ENCODE results near the gene ORC3.

ORC3 gene

DNA sequence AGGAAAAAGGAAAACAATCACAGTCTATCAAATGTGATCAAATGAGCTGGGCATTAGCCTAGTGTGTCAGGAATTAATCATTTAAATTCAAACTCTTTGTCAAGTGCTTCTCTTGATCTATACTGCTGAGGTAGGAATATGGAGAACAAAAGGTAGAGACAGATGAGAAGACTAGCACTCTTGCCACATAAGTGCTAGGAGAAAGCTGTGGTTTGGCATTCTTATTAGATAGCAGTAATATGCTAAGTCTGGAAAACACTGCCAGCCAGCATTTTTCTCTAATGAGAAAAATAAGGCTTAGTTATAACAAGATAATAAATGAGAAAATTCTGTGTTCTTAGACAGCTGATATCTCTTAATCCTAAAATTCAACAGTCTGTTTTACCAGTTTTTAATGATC, 38.9 kb downstream of the ORC3 start:
- TF ChIP-seq, protein P1, sequence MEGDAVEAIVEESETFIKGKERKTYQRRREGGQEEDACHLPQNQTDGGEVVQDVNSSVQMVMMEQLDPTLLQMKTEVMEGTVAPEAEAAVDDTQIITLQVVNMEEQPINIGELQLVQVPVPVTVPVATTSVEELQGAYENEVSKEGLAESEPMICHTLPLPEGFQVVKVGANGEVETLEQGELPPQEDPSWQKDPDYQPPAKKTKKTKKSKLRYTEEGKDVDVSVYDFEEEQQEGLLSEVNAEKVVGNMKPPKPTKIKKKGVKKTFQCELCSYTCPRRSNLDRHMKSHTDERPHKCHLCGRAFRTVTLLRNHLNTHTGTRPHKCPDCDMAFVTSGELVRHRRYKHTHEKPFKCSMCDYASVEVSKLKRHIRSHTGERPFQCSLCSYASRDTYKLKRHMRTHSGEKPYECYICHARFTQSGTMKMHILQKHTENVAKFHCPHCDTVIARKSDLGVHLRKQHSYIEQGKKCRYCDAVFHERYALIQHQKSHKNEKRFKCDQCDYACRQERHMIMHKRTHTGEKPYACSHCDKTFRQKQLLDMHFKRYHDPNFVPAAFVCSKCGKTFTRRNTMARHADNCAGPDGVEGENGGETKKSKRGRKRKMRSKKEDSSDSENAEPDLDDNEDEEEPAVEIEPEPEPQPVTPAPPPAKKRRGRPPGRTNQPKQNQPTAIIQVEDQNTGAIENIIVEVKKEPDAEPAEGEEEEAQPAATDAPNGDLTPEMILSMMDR (IDR thresholded peaks at IDR 0.05; ENCODE audit: low read depth, low read length) = no peak
- DNase-seq (ENCODE audit: extremely low read depth, low read depth) = peak; percentile 8

DNA sequence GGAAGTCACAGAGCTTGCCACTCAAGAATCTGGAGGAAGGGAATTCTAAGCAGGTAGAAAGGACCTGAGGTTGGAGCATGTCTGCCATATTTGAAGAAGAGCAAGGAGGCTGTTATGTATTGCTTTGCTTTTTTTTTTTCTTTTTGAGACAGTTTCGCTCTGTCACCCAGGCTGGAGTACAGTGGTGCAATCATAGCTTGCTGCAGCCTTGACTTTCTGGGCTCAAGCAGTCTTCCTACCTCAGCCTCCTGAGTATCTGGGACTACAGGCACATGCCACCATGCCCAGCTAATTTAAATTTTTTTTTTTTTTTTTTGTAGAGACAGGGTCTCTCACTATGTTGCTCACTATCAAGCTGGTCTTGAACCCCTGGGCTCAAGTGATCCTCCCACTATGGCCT, 40.8 kb downstream of the ORC3 start:
- DNase-seq (ENCODE audit: extremely low read depth, low read depth) = no peak
- TF ChIP-seq, protein P1 (IDR thresholded peaks at IDR 0.05; ENCODE audit: low read depth, low read length) = no peak

DNA sequence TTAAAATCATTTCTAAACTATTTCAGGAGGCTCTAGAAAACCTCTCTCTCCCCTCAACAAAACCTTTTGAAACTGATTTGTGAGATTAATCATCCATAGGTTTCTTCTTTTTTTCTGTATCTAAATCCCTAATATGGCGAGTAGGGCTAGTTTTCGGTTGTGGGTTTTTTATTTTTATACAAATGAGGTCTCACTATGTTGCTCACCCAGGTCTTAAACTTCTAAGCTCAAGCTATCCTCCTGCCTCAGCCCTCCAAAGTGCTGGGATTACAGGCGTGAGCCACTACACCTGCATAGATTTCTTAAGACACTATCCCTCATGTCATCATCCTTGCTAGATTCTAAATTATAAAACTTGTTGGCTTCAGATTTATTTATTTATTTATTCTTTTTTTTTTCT, 43.9 kb downstream of the ORC3 start:
- TF ChIP-seq, protein P1 (IDR thresholded peaks at IDR 0.05; ENCODE audit: low read depth, low read length) = no peak
- no peak for DNase-seq (ENCODE audit: extremely low read depth, low read depth)

DNA sequence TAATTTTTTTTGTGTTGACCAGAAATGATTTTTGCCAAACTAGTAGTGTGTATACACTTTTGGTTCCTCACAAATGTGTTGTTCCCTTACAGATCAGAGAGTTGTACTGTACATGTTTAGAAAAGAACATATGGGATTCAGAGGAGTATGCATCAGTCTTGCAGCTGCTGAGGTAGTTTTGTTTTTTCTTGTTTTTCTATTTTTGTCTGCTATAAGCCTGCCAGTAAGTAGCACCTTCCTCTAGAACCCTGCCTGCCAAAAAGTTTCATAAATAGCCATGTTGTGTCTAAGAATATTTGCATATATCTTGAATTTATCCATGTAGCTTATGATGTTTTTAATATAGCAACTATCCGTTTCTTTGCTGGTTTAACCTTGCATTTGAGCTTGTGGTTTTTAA, 46.4 kb downstream of the ORC3 start:
- DNase-seq (ENCODE audit: extremely low read depth, low read depth) = no peak
- TF ChIP-seq, protein P1 (IDR thresholded peaks at IDR 0.05; ENCODE audit: low read depth, low read length) = no peak

DNA sequence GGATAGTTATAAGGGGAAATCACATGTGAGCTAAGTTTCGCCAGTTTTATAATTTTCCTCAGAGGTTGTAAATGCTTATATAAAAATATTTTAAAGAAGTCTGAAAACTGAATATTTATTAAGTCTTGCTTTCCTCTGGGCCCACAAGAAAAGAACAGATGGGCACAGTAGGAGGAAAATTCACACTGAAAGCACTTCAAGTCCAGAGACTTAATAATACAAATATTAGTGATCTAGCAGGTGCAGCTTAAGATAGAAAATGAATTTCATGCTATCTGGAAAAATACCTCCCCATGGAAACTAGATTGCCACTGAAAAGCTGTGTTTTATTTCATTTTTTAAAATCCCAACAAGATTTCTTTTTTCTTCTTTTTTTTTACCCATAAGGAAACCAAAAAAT, 47.2 kb downstream of the ORC3 start:
- DNase-seq (ENCODE audit: extremely low read depth, low read depth) = no peak
- TF ChIP-seq, protein P1 (IDR thresholded peaks at IDR 0.05; ENCODE audit: low read depth, low read length) = no peak

DNA sequence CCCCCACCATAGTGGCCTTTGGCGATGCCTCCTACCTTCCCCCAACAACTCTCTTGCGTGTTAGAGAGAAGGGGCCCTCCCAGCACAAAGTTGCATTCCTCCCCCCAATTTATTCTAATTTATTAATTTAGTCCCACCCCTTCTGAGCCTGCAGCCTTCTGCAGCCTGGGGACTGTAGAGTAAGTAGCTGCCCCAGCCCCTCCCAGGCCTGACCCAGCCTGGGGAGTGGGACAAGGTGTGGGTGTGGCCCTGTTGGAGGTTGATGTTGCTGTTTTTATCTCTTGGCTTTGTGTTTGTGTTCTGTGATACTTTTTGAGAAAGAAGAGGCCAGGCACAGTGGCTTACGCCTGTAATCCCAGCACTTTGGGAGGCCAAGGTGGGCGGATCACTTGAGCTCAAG, 49.4 kb downstream of the ORC3 start:
- TF ChIP-seq, protein P1 (IDR thresholded peaks at IDR 0.05; ENCODE audit: low read depth, low read length) = no peak
- DNase-seq (ENCODE audit: extremely low read depth, low read depth) = no peak

DNA sequence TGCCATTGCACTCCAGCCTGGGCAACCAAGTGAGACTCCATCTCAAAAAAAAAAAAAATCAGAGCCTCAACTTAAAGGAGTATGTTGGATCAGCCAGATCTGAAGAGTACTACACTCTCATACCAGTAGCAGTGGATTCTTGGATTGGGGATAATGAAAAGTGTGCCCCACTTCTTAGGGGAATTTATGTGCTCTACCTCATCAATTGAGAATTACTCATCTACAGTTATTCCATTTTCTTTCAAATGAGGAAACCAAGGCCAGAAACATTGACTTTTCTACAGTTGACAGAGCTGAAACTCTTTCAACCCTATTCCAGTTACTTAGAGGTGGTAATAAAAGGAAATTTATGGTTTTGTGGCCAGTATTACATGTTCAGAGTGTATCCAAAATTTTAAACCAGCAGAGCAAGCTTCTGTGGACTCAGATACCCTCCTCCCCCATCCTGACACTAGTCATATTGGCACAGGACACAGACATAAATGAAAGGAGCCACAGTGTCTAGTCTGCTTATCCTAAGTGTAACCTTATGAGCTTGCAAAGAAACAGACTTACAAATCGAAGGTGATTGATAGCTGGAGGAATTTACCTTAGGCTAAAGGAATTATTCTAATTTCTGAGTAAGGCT, 51.2 kb downstream of the ORC3 start:
- TF ChIP-seq, protein P1 (IDR thresholded peaks at IDR 0.05; ENCODE audit: low read depth, low read length) = no peak
- DNase-seq (ENCODE audit: extremely low read depth, low read depth) = no peak
